Measurements from ENCODE around the gene EMSY.

EMSY gene

DNA sequence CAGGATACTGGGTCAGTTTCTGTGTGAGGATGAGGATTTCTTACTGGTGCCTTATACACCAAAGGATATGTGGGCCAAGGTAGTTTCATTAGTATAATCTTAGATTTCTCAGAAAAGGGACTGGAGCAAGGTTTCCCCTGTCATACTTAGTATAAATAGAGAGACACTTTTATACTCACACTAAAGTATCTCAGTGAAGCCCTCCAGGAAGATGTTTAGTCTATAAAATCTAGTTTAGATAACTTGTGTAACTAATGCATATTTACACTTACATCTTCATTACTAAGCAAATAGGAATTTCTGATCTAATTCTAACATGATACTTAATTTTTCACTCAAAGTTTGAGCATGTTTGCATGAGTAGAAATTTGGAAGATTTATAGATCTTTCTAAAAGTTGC is 11.1 kb downstream of the EMSY start:
- no peak for DNase-seq

DNA sequence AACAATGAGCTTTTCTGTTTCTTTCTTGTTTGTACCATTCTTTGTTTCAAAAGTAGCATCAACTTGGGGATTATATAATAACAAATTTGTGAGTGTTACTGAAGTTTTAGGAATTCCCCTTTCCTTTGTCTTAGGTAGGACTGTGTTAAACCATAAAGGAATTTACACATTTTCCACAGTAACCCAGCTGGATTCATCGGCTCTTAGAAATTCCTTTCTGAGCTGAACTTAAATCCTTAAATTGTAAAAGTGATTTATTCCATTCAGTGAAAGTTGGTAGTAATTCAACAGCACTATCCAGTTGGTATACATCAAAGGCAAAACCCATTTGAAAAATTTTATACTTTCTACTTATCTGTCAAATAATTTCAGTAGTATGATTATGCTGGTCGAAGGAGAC is 11.8 kb downstream of the EMSY start:
- no peak for DNase-seq

DNA sequence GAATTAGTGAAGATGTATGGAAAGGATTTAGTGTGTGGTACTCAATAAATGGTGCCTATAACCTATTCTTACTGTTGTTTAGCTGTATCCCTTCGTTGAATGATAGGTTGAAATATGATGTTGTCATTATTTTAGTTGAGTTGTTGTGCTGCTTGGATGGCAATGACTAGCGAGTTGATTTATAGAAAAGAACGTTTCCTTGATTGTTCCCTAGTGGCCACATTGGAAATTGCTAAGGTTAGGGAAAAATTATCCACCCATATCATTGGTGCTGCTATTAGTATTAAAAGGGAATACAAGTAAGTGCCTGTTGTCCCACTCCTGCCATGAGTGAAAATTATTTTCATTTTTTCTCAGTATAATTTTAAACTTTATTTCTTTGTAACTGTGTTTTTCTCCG is 14.5 kb downstream of the EMSY start:
- no peak for DNase-seq

GRCh38 chr11:76459846-76460245 is 15.0 kb downstream of the EMSY start:
- no peak for DNase-seq

DNA sequence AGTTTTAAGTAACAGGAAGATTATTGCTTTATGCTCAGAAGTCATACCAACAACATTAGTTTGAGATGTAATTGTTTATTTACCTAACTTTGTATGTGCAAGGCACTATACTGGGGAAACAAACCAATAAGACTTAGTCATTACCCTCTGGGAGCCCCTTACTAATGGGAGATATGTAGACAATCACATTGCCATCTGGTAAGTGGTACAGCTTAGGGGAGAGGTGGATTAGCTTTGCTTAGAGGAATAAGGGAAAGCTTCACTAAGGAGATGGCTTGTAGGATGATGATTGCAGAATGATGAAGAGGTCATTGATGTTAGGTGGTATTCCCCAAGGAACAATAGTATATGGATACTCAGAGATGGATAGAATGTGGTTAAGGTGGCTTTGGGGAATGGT is 17.5 kb downstream of the EMSY start:
- DNase-seq = no peak

DNA sequence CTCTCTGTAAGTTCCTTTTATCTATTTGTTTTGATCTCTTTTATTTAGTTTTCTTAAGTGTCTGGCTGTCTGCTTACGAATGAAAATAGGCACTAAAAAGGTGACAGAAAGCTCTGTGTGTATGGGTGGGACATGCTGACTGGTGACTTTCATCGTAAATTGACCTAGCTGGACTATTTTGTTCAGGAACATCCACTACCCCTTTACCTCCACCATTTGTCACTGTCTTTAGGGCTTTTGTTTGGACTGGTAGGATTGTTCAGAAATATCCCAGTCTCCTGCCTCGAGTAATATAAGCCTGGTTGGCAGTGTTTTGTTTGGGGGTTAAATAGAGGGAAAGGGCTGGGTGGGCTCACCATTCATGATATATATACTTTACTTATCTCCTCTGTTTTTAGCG is 20.9 kb downstream of the EMSY start:
- no peak for DNase-seq

DNA sequence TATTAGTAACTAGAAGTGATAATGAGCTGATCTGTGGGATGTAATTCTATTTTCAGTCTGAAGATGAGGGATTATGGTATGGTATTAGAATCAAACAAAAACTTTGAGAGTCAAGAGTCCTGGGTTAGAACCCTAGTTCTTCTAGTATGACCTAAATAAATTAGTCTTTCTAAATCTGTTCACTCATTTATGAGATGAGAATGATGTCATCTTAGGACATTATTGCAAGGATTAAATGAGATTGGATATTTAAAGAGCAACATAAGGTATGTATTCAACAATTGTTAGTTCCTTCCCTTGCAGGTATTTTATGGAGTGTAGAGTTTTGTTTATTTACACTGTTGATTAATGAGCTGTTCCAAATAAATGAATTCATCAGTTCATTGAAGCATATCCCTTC is 21.8 kb downstream of the EMSY start:
- DNase-seq = no peak

DNA sequence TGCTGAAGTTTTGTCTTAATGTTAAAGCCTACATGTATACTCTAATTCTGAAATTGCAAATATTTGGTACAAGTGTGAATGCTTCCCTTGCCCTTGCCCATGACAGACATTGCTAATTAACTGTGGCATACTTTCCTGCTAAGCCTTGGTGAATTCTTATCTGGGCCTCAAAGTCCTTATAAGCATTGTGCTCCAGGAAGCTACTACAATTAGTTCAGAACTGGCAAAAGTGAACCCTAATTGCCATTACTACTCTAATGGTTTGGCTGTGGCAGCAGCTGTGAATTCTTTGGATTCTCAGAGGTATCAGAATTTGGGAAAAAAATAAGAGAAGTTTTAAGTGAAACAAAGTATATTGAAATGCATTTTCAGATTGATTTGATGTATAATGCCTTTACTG is 24.3 kb downstream of the EMSY start:
- DNase-seq = no peak

DNA sequence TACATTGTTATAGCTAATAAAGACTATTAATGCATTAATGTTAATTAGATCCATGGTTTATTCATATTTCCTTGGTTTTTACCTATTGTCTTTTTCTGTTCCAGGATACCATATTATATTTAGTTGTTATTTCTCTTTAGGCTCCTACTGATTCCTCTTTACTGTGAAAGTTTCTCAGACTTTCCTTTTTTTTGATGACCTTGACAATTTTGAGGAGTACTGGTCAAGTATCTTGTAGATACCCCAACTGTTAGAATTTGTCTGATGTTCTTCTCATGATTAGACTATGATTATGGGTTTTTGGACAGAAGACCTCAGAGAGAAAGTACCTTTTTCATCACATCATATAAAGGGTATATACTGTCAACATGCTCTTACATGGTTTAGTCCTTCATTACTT is 26.6 kb downstream of the EMSY start:
- no peak for DNase-seq

DNA sequence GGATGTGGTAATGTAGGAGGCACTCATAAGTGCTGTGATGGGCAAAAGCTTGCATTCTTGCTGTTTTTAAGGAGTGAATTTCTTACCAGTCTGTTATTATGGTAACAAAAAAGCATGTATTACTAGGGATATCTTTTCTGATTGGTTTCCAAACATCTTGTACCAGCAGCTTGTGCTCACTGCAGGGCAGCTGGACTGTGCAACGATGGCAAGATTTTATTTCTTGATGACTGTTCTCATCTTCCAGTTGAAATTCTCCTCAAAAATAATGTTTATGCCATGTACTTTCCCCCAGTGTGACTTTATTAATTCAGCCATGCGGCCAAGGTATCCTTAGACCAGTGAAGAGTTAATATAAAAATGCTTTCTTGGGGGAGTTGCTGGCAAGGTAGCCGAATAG is 35.4 kb downstream of the EMSY start:
- DNase-seq = no peak

DNA sequence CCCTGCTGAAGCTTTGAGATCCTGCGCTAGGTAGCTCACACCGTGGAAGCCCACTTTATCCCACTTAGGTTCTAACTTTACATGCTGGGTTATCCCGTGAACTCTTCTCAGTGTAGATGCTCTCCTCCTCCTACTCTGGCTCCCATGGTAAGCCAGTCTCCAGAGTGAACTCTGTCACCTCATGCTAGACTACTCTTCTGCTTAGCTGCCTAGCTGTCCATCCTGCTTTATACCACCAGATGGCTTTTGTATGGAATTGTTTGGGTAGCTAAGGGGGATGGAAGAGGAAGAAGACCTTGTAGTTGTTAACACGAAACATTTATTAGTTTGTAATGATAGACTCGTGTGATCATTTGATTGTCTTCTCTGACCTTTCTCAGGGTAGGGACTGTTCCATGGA is 46.8 kb downstream of the EMSY start:
- no peak for DNase-seq

DNA sequence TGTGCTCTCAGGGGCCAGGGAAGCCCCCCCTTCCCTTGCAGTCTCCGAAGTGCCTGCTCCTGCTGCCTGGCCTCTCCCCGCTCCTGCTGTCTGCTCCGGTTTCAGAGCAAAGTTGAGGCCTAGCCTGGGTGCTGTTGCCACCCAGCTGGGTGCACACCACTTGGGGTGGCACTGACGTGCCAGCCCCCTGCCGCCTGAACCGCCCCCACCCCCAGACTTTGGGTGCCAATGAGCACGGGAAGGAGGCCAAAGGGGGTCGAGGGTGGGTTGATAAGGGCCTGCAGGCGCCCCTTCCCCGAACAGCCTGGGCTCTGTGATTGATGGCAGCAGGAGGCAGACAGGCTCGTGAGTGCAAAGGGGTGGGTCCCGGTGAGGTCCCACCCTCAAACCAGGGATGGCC is 48.2 kb downstream of the EMSY start:
- DNase-seq = no peak

DNA sequence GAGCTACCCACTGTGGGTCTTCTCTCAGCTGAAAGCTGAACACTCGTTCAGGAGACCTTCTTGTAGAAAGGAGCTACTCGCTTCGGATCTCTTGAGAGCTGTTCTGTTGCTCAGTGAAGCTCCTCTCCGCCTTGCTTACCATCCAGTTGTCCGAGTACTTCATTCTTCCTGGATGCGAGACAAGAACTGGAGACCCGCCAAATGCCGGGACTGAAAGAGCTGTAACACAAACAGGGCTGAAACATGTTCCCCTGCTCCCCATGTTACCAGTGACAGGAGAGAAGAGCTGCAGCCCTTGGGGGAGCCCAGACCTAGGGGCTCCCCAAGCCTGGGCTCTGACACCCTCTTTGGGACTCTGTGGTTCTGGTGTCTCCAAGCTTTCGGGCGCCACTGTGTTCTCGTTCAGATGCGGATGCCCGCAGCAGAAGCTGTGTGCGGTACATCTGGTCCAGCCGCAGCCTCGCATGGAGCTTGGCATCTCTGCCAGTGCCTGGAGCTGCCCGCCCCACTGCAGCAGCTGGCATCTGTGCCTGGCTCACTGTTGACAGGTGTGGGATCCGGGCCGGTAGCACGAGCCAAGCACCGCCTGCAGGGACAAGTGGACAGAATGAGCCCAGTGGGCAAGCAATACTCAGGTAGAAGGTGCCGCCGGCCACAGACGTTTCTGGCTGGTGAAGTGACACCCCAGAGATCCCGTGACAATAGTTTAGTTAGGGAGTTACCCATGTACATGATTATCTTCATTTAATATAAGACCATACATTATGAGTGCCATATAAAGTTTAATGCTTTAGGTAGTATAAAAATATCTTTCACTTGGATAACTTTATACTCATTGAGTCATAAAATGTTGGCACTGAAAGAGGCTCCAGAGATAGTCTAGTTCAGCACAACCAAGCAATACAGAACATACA is 49.1 kb downstream of the EMSY start:
- no peak for DNase-seq

GRCh38 chr11:76495019-76495418 is 50.2 kb downstream of the EMSY start:
- DNase-seq = no peak

GRCh38 chr11:76496174-76496573 is 51.4 kb downstream of the EMSY start:
- DNase-seq = no peak

DNA sequence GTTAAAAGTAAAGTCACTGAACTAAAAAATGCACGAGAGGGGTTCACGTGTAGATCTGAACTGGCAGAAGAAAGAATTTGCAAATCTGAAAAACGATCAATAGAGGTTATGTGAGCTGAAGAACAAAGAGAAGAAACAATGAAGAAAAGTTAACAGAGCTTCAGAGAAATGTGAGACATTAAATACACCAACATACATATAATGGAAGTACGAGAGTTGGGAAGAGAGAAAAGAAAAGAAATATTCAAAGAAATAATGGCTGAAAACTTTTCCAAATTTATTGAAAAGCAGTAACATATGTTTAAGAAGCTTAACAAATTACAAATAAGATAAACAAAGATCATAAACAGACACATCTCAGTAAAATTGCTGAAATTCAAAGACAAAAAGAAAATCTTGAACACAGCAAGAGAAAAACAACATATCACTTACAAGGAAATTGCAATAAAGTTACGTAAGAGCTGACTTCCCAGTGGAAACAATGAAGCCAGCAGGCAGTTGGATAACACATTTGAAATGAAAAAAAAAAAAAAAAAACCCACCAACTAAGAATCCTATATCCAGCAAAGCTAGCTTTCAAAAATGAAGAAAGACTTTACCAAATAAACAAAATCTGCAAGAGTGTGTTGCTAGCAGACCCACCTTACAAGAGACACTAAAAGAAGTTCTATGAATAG is 56.8 kb downstream of the EMSY start:
- DNase-seq = no peak

DNA sequence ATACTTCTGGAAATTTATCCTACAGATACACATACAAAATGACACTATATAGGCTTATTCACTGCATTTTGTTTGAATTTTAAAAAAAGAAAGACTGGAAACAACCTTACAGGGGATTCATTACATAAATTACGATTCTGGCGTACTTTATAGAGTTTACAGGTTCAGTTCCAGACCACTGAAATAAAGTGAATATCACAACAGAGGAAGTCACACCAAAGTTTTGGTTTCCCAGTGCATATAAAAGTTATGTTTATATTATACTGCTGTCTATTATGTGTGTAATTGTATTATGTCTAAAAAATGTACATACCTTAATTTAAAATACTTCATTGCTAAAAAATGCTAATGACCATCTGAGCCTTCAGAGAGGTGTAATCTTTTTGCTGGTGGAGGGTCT is 62.0 kb downstream of the EMSY start:
- no peak for DNase-seq

DNA sequence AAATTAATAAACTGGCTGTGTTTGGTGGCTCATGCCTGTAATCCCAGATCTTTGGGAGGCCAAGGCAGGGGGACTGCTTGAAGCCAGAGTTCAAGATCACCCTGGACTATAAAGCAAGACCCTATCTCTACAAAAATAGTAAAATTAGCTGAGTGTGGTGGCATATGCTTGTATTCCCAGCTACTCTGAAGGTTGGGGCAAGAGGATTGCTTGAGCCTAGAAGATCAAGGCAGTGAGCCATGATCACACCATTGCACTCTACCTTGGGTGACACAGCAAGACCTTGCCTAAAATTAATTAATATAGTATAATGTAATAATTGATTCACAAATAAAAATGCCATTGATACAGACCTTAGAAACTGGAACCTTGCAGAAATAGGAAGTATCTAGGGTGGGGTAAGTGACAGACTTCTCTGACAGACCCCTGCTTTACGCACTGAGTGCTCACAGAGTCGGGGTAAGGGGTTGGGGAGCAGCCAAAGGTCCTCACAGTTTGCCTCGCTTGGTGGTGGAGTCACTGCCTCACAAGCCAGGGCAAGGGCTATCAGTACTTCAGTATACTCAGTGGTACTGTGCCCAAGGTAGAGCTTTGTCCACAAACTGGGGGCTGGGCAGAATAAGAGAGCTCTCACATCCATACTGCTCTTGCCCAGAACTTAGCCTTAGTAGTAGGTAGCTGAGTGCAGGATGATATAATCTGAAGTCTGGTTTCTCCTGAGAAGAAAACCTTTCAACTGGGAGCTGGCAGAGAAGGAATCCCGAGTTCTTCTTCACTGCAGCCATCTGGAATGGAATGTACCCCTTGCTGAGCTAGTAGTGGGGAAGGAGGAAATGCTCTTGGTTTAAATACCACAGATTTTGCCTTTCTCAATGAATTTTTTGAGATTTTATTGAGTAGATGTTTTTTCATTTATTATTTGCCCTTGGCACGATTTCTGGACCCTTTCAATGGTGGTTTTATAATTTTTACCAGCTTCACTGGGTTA is 65.5 kb downstream of the EMSY start:
- DNase-seq = no peak

GRCh38 chr11:76512851-76513653 is 68.2 kb downstream of the EMSY start:
- no peak for DNase-seq

DNA sequence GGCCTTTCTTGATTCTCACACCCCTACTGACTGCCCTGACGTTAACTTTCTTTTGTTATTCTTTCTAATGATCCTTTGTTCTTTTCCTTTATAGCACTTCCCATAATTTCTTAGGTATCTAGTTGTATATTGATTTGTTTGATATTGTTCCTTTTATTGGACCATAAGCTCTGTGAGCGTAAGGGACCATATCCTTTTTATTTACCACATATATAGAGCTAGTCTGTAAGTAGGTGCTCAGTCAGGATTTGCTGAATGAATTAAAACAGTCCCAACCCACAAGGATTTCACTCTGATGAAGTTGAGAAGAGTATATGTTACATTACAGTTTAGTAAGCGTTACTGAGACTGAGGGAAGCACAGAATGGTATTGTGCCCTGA is 68.8 kb downstream of the EMSY start:
- no peak for DNase-seq

GRCh38 chr11:76515494-76515893 is 70.7 kb downstream of the EMSY start:
- no peak for DNase-seq

GRCh38 chr11:76523147-76523546 is 78.3 kb downstream of the EMSY start:
- no peak for DNase-seq
